D721Med (cell line): ENCODE results near the gene MAST4.

Experiments used
- DNase-seq: peaks from one replicate; pipeline ENCODE4 v3.0.0; 2011; ENCODE audit warnings: low spot score; ENCODE audit not compliant: insufficient read length
- FAIRE-seq: peaks from 2 replicates; lab custom pipeline; 2011; peaks lifted over from hg19 to GRCh38; lab: Jason Lieb, UNC
- TF ChIP-seq, protein P1 (sequence below): IDR thresholded peaks from 2 replicates; pipeline ENCODE4 v1.5.1; 2012; ENCODE audit warnings: mild to moderate bottlenecking, control low read depth; ENCODE audit not compliant: insufficient read depth; ENCODE audit errors: missing control alignments

The MAST4 gene

DNA sequence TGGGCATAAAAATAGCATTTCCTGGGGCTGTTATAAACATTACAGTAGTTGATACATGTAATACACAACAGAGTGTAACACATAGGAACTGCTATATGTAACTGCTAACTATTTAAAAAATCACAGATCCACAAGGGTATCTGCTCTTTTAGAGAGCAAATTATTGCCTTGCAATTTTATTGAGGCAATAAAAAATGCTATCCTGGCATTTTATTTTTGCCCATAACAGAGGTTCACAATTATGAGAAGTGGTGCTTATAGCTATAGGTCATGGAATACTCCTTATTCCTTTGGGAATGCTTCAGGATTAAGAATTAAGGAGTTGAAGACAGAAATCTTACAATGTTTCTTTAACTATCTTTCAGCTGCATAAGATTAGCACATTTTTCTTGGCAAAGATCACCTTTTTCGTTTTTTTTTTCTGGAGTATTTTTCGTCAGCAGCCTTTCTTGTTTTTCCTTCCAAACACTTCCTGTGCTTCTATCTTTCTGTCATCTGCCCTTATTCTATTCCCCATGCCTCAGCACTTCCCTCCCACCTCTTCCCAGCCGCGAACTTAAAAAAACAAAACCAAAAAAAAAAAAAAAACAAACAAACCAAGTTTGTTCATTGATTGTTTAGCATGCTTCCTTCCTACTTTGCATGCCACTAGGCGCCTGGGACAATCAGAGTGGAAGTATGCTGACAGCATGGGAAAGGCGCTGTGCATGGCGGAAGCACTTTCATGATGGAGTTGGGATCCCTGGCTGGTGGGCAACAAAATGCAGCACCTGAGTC is 264.2 kb downstream of the MAST4 start:
- TF ChIP-seq, protein P1, sequence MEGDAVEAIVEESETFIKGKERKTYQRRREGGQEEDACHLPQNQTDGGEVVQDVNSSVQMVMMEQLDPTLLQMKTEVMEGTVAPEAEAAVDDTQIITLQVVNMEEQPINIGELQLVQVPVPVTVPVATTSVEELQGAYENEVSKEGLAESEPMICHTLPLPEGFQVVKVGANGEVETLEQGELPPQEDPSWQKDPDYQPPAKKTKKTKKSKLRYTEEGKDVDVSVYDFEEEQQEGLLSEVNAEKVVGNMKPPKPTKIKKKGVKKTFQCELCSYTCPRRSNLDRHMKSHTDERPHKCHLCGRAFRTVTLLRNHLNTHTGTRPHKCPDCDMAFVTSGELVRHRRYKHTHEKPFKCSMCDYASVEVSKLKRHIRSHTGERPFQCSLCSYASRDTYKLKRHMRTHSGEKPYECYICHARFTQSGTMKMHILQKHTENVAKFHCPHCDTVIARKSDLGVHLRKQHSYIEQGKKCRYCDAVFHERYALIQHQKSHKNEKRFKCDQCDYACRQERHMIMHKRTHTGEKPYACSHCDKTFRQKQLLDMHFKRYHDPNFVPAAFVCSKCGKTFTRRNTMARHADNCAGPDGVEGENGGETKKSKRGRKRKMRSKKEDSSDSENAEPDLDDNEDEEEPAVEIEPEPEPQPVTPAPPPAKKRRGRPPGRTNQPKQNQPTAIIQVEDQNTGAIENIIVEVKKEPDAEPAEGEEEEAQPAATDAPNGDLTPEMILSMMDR: no peak
- no peak for DNase-seq
- no peak for FAIRE-seq

DNA sequence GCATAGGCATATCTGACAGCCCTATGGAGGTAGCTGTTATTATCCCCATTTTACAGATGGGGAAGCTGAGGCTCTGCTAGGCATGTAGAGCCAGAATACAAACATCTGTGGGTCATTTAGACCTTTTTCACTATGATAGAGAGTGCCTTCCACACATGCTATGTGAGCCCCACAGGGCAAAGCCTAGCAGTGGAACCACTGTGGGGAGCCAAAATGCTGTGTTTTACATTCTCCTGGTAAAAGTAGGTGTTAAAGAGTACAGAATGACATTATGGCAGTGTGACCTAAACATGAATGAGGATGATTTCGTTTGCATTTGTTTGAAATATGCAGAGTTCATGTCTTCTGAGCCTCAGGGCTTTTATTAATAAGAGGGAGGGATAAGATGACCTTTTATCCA is 265.2 kb downstream of the MAST4 start:
- FAIRE-seq (no peak), DNase-seq (no peak)
- TF ChIP-seq, protein P1: no peak

DNA sequence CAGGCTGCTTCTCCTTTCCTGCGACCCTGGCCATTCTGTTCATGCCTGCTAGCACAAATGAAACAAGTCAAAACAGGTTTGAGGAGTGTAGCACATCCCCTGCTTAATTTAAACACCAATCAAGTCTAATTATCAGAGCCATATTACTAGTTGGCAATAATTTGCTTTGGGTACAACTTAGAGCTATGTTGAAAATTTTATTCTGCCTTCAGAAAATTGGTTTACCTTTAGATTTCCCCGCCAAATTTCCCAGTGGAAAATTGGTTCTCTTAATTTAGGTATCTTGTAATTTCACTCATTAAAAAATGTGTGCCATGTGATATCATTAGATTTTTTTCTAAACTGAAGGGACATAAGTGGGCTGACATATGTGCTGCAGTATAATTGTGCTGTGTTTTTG is 265.8 kb downstream of the MAST4 start:
- TF ChIP-seq, protein P1: no peak
- FAIRE-seq (no peak), DNase-seq (no peak)

DNA sequence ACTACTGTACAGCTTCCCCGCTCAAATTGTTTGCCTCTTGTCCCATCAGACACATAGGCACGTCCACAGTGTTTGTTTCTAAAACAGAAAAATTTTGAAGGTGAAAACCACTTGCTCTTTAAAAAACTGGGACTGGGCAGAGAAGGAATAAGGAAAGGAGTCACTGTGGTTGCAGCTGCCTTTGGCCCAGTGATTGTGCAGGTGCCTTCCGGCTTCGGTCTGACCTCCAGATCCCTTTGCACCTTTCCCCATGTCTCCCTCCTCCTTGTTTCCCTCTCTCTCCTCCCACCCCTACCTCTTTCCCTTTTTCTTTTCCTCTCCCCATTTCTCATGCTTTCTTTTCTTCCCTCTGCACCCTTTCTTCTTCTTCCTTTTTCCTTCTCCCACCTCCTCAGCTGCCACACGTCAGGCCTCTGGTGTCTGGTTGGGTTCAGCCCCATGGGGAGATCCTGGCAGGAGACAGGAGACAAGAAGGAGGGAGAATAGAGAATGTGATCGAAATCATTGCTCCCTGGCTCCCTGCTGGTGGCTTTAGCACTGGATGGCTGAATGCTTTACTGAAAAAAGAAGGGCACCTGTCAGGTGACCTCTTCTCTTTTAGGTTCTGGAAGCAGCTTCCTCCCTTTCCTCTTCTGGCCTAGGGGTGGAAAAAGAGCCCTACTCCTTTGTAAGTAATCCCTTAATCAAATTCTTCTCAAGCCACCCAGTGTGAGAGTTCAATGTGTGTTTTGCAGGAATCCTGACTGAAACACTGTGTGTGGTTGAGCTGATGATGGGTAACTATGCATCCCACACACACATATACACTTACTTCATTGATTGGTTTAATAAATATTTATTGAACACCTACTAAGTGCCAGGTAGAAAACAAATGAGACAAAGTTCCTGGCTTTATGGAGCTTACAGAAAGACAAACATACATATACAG is 267.3 kb downstream of the MAST4 start:
- DNase-seq: no peak
- no peak for FAIRE-seq
- TF ChIP-seq, protein P1: no peak

DNA sequence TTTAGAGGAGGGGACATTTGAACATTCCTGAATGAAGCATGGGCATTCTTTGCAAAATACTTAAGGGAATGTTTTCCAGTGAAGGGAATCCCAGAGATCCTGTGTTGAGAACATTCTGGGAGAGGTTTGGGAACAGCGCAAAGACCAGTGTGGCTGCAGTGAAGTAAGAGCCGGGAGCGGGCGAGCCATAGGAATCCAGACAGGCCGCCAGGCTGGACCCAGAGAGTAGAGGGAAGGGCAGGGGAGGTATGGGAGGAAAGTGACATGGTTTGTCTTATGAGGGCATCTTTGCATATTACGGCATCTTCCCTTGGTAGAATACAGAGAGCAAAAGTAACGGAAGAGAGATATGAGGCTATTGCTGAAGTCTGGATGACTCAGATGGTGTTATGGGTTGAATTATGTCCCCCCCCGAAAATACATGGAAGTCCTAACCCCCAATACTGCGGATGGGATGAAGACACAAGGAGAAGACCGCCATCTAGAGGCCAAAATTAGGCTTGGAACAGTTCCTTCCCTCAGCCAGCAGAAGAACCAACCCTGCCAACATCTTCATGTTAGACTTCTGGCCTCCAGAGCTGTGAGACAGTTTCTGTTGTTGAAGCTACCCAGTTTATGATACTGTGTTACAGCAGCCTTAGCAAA is 268.2 kb downstream of the MAST4 start:
- no peak for DNase-seq
- TF ChIP-seq, protein P1: peak; percentile 24
- no peak for FAIRE-seq

DNA sequence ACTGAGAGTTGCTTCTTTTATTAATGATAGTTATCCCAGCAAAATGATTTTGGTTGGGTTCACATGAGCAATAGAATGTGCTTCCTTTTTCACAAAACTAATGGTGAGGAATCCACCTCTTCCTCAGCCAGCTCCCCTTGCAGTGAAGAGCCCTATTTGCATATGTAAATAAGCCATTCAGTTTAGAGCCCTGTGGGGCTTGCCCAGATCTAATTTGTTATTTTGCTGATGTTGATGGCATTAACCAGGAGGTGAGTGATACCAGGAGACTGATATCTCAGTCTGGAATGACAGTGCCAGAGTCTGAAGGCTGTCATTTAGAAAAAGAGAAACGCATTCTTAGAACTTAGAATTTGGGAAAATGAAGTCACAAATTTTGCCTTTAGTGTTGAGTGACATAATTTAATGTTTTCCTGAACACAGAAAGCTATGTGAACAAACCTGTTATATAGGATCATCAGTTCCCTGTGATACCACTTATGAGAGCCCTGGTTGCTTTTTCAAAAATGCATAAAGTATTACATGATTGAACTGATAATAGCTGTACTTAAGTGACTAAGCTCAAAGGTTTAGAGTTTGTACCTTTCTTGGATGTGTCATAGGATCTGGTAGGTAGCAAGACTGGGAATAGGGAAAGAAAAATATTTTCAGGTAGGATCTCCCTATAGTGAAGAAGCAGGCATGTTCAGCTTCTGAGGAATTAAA is 271.6 kb downstream of the MAST4 start:
- FAIRE-seq (peak; percentile 16), DNase-seq (no peak)
- TF ChIP-seq, protein P1: no peak
